Raji (cell line): ENCODE results near the gene TSPOAP1.

ENCODE experiments used
- POLR2A ChIP-seq: IDR thresholded peaks from 2 replicates; pipeline ENCODE4 v1.6.1; 2011; ENCODE audit warnings: low read depth, low read length, control low read depth; ENCODE audit not compliant: insufficient read depth

The TSPOAP1 gene

DNA sequence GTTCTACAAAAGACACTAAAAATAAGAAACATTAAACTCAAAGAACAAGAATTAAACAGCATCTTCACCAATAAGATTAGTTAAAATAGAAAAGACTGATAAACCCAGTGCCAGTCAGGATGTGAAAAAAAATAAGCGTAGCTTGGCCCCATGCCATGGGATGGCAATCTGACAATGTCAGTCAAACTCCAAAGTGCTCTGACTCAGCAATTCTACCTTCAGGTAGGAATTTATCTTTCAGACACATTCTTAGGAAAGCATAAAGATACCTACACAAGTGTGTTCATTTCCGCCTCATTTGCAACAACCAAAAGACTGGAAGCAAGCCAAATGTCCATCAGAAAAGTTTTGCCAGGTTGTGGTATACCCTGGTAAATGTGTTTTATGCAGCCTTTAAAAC is 38.7 kb downstream of the TSPOAP1 start:
- TF ChIP-seq POLR2A, result no peak

DNA sequence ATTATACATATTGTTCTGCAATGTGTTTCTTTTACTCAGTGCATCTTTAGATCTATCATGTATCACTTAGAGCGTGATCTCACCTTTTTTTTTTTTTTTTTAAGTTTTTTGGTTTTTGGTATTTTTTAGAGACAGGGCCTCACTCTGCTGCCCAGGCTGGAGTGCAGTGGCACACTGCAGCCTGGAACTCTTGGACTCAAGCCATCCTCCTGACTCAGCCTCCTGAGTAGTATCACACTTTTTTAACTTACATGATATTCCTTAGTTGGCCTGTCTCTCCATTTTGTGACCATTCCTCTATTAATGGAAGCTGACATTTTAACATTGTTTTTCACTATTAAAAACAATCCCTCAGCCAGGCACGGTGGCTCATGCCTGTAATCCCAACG is 43.2 kb downstream of the TSPOAP1 start:
- TF ChIP-seq POLR2A, result no peak

DNA sequence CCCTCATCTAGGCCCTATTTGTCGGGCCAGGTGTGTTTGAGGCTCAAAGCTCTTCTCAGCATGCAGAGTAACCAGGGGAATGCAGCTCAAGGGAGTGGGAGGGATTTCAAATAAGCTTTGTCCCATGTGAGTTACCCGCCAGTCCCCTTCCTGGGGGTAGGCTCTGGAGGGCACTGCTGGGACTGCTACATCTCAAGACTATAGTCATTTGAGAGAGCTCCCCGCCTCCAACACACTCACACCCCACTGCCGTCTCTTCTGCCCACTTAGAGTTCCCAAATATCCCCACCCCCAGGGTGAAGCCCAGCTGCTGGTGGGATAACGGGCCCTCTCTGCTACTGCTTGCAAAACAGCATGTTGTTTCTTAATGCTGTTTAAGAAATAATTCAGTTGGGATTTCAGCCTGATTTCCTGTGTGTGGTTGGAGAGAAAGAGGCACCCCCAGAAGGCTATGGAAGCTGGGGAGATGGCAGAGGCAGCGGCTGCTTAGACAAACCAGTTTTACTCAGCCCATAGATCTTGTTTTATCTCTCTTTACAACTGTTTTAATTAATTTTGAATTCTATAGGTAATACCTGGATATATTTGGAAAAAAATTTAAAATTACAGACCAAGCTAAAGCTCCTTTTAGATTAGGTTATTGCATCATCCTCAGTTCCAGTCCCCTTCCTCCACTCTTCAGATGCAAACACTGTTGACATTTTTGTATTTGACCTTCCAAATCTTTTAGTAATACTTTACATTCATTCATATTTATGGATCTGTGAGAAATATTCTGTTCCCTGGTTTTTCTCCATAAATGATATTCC is 43.8 kb downstream of the TSPOAP1 start:
- no peak for TF ChIP-seq POLR2A

DNA sequence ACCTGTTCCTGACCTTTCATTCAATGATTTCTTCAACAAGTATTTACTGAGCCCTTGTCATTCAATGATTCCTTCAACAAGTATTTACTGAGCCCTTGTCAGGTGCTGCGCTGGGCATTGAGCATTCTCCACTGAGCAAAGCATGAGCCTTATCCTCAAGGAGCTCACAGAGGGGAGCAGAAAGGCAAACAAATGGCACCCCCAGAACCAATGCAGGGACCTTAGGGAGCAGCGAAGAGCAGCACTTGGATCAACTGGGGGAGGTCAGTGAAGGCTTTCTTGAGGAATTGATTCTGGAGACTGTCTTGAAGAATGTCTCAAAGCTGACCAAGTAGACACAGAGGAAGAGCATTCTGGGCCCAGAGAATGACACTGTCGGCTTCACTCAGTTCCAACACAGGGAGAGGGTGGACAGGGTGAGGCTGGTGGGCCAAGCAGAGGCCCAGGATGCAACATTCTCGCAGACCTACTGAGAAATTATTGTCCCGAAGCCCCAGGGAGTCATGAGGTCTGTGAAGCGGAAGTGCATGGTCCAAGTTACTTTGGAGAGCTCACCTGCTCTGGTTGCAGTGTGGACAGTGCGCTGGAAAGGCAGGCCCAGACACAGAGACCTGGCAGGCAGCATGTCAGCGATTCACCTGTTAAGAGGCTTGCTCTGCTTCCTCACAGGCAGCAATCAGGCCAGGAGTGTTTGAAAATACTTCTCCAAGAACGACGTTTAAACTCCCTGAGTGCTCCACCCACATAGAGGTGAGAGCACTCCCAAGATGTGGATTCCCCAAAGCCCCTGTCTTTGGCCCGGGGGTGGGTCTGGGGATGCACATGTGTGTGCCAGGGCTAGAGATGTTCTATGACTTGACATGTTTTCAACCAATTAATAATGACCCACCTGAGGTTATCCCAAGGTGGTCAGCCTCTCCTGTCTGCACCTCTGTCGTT is 44.7 kb downstream of the TSPOAP1 start:
- TF ChIP-seq POLR2A, result no peak

DNA sequence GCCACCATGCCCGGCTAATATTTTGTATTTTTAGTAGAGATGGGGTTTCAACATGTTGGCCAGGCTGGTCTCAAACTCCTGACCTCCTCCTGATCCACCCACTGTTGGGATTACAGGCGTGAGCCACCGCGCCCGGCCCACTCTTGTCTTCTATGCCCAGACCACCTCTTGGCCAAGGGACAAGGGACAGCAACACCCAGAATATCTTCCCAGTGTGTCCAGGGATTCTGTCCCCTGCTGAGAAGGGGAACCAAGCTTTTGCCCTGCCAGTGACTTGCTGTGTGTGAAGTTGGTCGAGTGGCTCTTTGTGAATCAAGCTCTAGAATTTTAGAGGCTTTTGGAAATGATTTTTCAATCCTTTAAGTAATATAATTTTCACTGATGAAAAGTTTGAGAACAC is 46.2 kb downstream of the TSPOAP1 start:
- TF ChIP-seq POLR2A, result no peak

DNA sequence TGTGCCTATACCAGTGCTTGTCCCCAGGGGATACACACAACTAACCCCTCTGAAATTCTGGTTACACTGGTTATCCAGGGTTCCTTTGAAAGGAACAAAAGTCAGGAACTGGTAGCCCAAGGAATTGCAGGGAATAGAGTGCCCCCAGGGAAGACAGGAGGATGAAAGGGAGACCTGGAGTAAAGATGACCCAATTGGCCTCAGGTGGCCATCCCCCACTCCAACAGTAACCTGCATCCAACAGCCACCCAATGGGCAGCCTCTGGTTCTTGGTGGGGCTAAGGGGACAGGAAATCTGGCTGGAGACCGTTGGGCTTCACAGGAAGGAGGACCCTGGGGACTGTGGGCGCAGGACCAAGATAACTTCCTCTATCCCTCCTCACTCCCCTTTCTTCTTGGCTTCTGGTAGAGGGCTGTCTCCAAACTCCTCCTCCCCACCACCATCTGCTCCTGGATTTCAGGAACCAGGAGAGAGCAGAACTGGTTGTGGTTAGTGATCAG is 47.0 kb downstream of the TSPOAP1 start:
- no peak for TF ChIP-seq POLR2A

DNA sequence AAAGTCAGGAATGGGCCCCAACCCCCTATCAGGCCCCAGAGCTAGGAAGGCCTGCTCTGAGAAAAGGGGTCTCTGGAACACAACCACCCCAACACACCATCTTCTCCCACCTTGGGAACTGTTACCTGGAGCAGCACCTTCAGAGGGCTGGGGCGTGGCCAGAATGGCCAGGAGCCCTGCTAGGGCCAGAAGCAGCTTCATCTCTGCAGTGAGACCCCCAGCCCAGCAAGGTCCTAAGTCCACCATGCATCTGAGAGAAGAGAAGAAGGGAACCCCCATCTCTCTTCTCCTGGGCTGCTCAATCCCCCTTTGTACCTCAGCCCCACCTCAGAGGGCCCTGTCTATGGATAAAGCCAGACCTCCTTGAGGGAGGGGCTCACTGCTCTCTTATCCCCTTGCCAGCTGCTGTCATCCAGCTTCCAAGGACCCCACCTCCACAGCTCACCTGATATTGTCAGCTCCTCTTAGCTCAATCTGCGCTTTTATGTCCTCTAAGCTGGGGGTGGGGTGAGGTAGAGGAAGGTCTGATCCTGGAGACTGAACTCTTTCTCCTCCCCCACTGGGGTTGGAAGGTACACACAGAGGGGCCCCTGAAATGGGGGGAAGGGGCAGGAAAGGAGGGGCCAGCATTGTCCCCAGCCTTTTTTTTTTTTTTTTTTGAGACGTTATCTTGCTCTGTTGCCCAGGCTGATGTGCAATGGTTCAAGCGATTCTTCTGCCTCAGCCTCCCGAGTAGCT is 47.9 kb downstream of the TSPOAP1 start, which contains the start of gene MPO:
MPO (minus strand) TSS at position 456 of the 738 bp plus-strand sequence; CDS start at position 279, 177 bp downstream.
- no peak for TF ChIP-seq POLR2A

DNA sequence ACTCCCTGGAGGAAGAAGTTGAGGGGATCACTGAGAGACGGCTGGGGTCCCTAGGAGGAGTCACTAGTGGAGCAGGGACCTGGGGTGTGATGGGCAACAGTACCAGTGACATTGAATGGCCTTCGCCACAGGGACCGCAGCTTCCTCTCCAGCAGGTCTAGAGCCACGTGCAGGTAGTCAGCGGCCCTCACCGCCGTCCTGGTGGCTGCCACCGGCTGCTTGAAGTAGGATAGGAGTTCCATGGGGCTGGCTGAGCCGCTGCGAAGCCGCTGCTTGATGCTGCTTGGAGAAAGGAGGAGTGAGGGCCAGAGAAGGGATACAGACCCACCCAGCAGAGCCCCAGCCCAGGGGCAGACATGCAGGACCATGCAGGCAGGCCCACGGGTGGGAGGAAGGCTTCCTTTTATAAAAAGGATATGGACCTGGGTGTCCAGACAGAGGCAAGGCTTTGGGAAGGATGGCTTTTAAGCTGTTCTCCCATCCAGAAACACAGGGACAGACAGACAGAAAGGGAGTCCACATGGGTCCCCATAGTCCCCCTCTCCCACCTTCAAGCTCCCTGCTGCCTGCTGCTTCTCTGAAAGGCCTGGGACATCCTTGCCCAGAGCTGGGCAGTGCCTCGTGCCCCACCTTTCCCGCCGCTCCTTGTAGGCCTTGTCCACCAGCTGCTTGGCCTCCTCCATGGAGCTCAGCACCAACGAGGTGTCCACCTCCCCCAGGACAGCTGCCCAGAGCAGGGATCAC is 48.7 kb downstream of the TSPOAP1 start:
- TF ChIP-seq POLR2A, result no peak

DNA sequence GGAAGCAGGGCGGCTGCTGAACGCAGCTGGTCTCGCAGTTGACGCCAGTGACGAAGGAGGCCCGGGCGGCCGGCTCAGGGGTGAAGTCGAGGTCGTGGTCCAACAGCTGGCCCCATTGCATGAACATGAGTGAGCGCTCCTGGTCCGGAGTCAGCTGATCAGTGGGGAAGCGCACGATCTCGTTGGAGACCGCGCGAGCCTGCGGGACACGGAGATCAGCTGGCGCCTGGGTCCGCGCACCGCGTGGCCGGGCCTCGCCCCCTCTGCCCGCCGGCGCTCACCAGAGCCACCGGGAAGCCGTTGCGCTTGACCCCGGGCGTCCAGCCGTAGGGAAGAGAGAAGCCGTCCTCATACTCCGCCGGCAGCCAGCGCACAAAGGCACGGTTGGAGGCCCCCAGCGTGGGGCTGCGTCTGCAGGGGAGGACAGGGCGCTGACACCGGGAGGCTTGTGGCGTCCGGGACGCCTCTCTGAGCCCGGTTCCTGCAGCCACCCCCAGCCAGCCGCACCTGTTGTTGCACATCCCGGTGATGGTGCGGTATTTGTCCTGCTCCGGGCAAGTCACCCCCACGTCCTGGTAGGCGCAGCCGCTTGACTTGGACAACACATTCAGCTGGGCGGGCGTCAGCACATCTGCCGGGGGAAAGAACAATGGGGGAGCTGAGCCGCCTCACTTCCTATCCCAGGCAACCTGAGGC is 49.4 kb downstream of the TSPOAP1 start:
- TF ChIP-seq POLR2A, result no peak

DNA sequence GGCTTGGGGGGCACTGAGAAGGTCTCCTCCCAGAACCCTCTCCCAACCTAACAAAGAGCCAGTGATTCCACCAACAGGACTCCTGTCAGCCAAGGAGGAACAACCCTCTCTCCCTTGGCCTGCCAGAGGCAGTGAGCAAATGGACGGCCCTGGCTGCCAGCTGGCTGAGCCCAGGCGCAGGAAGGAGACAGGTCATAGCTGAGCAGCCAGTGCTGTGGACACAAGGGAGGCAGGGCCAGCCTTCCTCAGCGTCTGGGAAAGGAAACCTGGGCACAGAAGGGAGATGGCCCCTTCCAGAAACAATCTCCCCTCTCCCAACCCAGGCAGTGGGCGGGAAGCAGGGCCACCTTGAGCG is 50.0 kb downstream of the TSPOAP1 start:
- no peak for TF ChIP-seq POLR2A

DNA sequence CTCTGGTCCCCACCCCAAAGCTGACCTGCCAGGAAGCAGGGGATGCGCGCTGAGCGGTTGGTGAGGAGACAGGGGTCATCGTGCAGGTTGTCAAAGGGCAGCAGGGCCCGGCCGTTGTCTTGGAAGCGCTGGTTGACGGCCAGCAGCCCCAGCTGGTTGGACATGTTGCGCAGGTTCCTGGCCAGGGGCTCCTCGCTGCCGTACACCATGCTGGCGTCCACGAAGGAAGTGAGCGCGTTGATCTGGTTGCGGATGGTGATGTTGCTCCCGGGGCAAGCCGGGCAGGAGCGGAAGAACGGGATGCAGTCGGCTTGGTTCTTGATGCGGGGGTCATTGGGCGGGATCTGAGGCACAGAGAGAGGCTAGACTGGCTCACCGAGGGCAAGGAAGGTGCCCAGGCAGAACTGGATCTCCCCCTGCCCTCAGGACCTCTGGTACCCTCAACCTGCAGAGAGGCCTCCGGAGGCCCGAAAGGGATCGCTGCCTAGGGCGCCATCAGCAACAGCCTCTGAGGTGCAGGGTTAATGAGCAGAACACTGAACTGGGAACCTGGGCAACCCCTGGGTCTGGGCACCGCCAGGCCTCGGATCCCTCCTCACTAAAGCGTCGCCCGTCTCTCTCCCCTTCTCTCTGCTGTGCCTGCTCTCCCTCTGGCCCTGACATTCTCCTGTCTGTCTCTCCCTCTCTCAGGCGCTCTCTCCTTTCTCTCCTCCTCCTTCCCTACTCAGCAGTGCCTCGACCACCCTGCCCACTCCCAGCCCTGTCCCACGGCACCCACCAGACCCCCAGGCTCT is 50.6 kb downstream of the TSPOAP1 start:
- TF ChIP-seq POLR2A, result no peak

DNA sequence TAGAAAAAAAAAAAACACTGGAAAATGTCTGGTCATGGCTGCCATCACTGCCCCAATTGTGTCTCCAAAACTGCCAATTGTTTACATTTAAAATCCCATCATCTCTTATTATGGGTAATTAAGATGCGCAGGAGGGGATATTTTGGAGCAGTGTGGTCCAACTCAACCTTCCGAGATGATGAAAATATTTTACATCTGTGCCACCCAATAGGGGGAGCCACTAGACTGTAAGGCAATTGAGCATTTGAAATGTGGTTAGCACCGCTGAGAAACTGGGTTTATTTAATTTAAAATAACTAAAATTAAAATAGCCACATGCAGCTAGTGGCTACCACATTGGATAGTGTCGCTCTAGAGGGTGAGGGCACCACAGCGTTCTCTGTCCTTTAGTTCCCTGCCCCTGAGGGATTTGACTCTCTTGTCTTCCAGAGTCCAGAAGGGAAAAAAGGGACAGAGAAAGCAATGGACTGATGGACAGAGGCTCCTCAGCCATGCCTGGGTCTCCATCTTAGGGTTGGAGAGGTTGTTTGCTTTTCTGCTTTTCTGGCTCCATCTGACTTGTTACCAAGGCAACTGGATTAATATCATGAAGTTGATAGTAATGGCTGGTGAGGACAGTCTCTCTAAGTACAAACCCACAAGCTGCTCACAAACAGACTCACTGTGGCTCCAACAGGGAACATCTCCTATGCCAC is 51.3 kb downstream of the TSPOAP1 start:
- TF ChIP-seq POLR2A, result no peak

DNA sequence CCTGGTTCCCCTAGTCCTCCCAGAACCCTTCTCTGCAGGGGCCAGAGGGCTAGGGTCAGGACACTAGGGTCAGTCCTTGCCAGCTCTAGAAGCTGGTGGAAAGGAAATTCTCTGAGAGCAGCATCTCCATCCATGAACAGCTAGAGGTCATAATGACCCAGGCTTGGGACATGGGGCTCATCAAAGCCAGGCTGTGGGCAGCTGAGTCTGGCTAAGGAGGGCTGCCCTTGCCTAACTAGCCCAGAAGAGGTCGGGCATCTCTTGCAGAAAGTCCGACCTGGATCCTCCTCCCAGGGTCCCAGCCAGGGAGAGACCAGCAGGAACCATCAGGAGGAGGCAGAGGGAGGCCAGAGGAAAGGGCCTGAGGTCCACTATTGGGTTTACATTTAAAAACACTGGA is 52.2 kb downstream of the TSPOAP1 start:
- TF ChIP-seq POLR2A, result no peak

DNA sequence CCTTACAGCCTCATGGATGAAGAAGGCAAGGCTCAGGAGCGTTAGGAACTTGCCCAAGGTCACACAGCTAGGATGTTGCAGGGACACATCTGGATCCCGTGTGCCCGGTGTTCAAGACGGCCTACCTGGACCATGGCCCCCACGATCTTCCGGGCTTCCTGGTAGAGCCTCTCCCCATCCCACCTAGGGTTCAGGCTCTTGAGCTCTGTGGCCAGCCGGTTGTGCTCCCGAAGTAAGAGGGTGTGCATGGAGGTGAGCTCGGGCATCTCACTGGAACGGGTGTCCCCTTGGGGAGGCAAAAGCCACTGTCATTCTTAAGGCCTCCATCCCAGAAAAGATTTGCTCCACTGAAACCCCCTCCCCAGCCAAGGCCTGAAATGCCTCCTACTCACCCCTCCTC is 53.2 kb downstream of the TSPOAP1 start:
- TF ChIP-seq POLR2A, result no peak
